Nephron (organoid): ENCODE results near the gene SLC22A4.
A peak's percentile ranks its signal among the peaks of the same experiment; 100 is the strongest.

ENCODE experiments used
- H3K27ac Mint-ChIP-seq, 3 experiments: 2 replicates each; pipeline ENCODE4 v1.8.0; 2020; ENCODE audit warnings: mixed read lengths in 3 of 3, mild to moderate bottlenecking in 2 of 3, moderate library complexity in 1 of 3
- H3K27me3 Mint-ChIP-seq: 2 replicates; pipeline ENCODE4 v1.8.0; 2021; ENCODE audit warnings: low read depth, mild to moderate bottlenecking, moderate library complexity, mixed read lengths
- H3K36me3 Mint-ChIP-seq: 2 replicates; pipeline ENCODE4 v1.8.0; 2020; ENCODE audit warnings: low read depth, mixed read lengths
- H3K4me1 Mint-ChIP-seq: 2 replicates; pipeline ENCODE4 v1.8.0; 2020; ENCODE audit warnings: mixed read lengths
- H3K4me3 Mint-ChIP-seq, 3 experiments: 2 replicates each; pipeline ENCODE4 v1.8.0; 2020; ENCODE audit warnings: mild to moderate bottlenecking in 3 of 3, mixed read lengths in 3 of 3, moderate library complexity in 2 of 3
- H3K9me3 Mint-ChIP-seq: 2 replicates; pipeline ENCODE4 v1.8.0; 2020; ENCODE audit warnings: mixed read lengths
- TF ChIP-seq, protein P1 (sequence below), 3 experiments: fragments of 200-600 bp; sonication (generic); IDR thresholded peaks; one replicate each; pipeline ENCODE4 v1.5.0; 2021; ENCODE audit warnings: antibody characterized with exemption in 3 of 3; ENCODE audit not compliant: unreplicated experiment in 3 of 3

Gene SLC22A4

DNA sequence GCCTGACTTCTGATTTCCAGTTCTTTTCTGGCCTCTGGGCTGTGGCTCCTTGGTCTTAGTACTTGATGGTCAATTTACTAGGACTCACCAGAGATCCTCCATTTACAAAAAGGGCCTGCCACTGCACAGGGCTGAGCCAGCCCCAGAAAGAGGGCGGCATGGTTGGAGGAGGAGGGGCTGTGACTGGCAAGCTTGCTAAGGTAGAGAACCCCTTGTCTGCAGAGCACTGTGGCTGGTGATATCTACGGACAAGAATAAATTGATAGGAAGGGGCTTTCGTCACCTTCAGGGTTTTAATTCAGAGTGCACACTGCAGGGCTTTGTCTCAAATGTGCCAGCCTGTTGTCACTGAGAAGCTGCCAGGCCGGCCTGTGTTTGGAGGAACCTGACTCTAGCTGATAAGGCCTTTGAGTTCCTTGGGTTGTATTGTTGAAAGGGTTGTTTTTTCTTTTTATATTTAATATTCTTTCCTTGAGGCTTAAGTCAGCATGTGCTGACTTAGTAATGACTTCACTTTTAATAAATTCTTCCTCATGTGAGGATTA lies 90.4 kb downstream of the SLC22A4 start:
- peaks cover 3% of the 10 kb centered on the region for H3K27me3 Mint-ChIP-seq

DNA sequence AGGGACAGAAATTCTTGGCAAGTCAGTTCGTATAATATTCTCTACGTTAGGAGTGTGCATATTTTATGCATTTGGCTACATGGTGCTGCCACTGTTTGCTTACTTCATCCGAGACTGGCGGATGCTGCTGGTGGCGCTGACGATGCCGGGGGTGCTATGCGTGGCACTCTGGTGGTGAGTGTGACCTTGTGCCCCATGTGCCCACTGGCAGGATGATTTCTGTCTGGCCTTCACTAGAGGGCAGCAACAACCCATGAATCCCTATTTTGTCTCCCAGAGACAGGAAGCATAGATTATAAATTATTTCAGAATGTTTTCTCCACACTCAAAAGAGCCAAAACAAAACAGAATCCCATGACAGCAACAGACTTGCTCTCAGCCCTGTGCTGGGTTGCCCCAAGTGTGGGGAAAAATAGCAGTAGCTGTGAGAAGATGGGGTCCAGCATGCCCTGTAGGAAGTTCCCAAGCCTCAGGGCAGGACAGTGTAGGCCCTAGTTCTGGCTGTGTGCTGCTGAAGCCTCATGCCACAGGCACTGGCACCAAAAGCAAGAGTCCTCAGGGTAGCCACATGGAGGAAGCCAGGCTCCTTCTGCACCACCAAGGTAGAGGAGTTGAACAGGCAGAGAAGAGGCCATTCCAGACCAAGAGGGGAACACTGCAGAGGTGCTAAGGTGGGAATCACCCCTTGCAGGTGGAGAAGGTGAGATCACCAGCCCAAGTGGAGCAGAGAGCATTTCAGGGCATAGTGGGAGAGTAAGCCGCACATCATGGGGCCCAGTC lies 91.3 kb downstream of the SLC22A4 start:
- peak overlapping the region; percentile 94 to 99 (median 98) for H3K27ac Mint-ChIP-seq
- peaks cover 47% of the 10 kb centered on the region for H3K4me1 Mint-ChIP-seq
- H3K4me3 Mint-ChIP-seq = peak overlapping the region in 1 of 3 experiments; percentile 20
- peaks cover 11% of the 10 kb centered on the region for H3K36me3 Mint-ChIP-seq
- H3K27me3 Mint-ChIP-seq = peaks cover 3% of the 10 kb centered on the region
- TF ChIP-seq, protein P1, sequence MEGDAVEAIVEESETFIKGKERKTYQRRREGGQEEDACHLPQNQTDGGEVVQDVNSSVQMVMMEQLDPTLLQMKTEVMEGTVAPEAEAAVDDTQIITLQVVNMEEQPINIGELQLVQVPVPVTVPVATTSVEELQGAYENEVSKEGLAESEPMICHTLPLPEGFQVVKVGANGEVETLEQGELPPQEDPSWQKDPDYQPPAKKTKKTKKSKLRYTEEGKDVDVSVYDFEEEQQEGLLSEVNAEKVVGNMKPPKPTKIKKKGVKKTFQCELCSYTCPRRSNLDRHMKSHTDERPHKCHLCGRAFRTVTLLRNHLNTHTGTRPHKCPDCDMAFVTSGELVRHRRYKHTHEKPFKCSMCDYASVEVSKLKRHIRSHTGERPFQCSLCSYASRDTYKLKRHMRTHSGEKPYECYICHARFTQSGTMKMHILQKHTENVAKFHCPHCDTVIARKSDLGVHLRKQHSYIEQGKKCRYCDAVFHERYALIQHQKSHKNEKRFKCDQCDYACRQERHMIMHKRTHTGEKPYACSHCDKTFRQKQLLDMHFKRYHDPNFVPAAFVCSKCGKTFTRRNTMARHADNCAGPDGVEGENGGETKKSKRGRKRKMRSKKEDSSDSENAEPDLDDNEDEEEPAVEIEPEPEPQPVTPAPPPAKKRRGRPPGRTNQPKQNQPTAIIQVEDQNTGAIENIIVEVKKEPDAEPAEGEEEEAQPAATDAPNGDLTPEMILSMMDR (IDR thresholded peaks at IDR 0.05; ENCODE audit: unreplicated experiment in 3 of 3) = peak; percentile 55 to 77 (median 73)
- H3K9me3 Mint-ChIP-seq = no peaks in the 10 kb centered on the region

More for the DNA sequence above, 90.4 kb downstream of the SLC22A4 start:
- TF ChIP-seq, protein P1 (IDR thresholded peaks at IDR 0.05; ENCODE audit: unreplicated experiment in 3 of 3) = no peak
- peak overlapping the region in 1 of 3 experiments; percentile 94 for H3K27ac Mint-ChIP-seq
- H3K36me3 Mint-ChIP-seq = peaks cover 16% of the 10 kb centered on the region
- no peaks in the 10 kb centered on the region for H3K9me3 Mint-ChIP-seq
- peaks cover 40% of the 10 kb centered on the region for H3K4me1 Mint-ChIP-seq
- no peak overlapping the region for H3K4me3 Mint-ChIP-seq

DNA sequence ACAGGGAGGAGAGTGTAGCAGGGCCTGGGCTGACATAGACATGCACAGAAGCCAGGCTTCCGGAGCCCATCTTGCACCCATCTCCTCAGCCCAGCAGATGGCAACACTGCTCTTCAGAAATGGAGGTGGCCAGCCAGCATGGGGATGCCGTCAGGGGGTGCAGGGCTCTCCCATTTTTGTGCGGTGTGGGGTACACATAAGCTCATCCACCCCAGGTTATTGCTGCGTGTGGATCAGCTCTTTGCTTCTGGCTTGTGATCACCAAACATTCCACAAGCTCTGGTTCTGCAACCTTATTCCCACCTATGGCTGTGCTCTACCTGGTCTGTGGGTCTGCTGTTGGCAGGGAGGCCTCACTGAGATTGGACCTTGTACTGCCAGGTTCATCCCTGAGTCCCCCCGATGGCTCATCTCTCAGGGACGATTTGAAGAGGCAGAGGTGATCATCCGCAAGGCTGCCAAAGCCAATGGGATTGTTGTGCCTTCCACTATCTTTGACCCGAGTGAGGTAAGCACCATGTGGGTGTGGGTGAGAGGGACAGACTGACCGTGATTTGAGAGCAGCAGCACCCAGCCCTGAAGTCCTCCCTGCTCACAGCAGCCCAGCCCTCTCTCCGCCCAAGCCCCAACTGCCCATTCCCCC lies 92.6 kb downstream of the SLC22A4 start:
- Mint-ChIP-seq H3K4me3 (no peak overlapping the region), H3K4me1 (peaks cover 57% of the 10 kb centered on the region), H3K27me3 (peaks cover 3% of the 10 kb centered on the region), H3K36me3 (peaks cover 12% of the 10 kb centered on the region), H3K9me3 (no peaks in the 10 kb centered on the region), H3K27ac (peak overlapping the region; percentile 97 to 99 (median 98))
- TF ChIP-seq, protein P1 (IDR thresholded peaks at IDR 0.05; ENCODE audit: unreplicated experiment in 3 of 3) = peak; percentile 64 to 81 (median 72)

DNA sequence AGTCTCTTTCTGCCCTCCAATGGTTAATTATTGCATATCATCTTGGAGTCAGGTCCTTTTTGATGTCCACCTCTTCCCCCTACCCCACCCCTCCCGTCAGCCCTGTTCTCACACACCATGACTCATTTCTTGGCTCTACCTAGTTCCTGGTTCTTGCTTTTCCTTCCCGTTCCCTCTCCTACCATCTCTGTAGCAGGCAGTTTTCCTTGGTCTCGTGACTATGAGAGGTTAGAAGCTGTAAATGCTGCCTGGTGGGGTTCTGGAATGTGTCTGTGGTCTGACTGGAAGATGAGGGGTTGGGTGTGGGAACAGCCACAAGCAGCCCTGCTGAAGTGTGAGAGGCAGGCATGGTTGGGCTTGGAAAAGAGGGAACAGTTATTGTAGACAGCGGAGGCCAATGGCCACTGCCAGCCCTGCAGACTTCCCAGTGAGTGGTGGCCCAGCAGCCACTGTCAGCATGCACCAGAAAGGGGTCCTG lies 93.5 kb downstream of the SLC22A4 start:
- Mint-ChIP-seq H3K36me3 (peaks cover 17% of the 10 kb centered on the region), H3K4me3 (peak overlapping the region; percentile 12 to 29 (median 18)), H3K9me3 (no peaks in the 10 kb centered on the region), H3K4me1 (peaks cover 57% of the 10 kb centered on the region), H3K27ac (peak overlapping the region; percentile 97 to 99 (median 98)), H3K27me3 (peaks cover 3% of the 10 kb centered on the region)
- TF ChIP-seq, protein P1 (IDR thresholded peaks at IDR 0.05; ENCODE audit: unreplicated experiment in 3 of 3) = no peak

DNA sequence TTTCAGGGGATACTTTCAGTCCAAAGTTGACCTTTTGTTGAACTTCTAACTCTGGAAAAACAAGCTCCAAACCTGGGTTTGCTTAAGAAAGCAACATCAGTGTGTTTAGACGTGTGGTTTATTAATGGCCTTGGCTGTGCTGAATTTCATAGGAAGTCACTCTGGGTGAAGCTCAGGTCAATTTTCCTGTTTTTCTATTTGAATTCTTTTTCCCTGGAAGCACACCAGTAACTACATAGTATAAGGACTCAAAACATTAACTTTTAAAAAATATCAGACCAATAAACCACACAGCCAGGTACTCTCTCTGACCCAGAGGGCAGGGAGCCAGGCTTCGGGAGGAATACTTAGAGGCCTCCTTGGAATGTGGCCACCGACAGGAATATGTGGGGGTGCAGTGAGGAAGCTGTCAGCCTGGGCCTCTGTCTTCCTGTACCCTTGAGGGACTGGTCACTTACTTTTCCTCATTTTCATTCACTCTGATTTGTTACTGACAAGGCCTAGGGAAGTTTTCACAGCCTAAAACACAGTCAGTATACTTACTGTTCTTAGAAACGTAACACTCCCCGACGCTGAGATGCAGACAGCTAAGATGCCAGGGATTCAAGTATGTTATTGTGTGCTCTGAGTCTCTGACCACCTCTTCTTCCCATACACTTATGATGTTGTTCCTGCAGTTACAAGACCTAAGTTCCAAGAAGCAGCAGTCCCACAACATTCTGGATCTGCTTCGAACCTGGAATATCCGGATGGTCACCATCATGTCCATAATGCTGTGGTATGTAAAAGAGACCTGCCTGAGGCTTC lies 94.3 kb downstream of the SLC22A4 start:
- Mint-ChIP-seq H3K36me3 (peaks cover 19% of the 10 kb centered on the region), H3K9me3 (no peaks in the 10 kb centered on the region), H3K27me3 (peaks cover 3% of the 10 kb centered on the region), H3K4me1 (peaks cover 57% of the 10 kb centered on the region), H3K27ac (peak overlapping the region; percentile 97 to 99 (median 98)), H3K4me3 (peak overlapping the region in 2 of 3 experiments; percentile 41 to 55)
- TF ChIP-seq, protein P1 (IDR thresholded peaks at IDR 0.05; ENCODE audit: unreplicated experiment in 3 of 3) = no peak
